ENCODE data around the gene EFTUD2.

GRCh38 chr17:44901411-44901921, 2.2 kb upstream of the EFTUD2 start:
- TF ChIP-seq CTCF (IDR thresholded peaks at IDR 0.05) (no peak), POLR2A (IDR thresholded peaks at IDR 0.05) (no peak), POLR2AphosphoS5 (IDR thresholded peaks at IDR 0.05) (no peak)

Data from stomach (tissue), 4 donors.